SK-N-SH (cell line): ENCODE measurements around the gene ROBO1. TPM values are rescaled to one million over a fixed set of nuclear protein-coding genes. Genes with fewer than 3 reads are reported as not detected.

Source experiments
- CTCF ChIA-PET: fragments of 300-600, 350-600 bp; formaldehyde crosslinking; extraction: SDS; loops from one replicate; lab custom pipeline; 2021; lab: Yijun Ruan, JAX
- POLR2A ChIA-PET: fragments of 350-600 bp; sonication (Branson Sonifier 250); formaldehyde crosslinking; extraction: SDS; loops from one replicate; lab custom pipeline; 2020; ENCODE audit warnings: antibody characterized with exemption, inconsistent platforms; lab: Yijun Ruan, JAX
- DNase-seq: peaks from one replicate; pipeline ENCODE4 v3.0.0; 2012
- H2AFZ ChIP-seq: fragments of 200-600 bp; sonication (generic); 2 replicates; pipeline ENCODE4 v1.8.1; 2016; ENCODE audit warnings: antibody characterized with exemption, mild to moderate bottlenecking, low read depth
- H3F3A ChIP-seq: fragments of 200-600 bp; sonication (generic); replicated peaks from 2 replicates; pipeline ENCODE3; 2016; ENCODE audit warnings: antibody characterized with exemption, mild to moderate bottlenecking; ENCODE audit not compliant: insufficient read depth
- H3K27ac ChIP-seq, 2 experiments: fragments of 200-500 bp in 1 of 2; fragments of 200-600 bp in 1 of 2; sonication (Bioruptor generic) in 1 of 2; sonication (generic), shearing (Covaris generic) in 1 of 2; 2 replicates each; pipeline versions ENCODE4 v1.5.1 to v1.6.1; 2014 to 2016; ENCODE audit warnings: low read depth in 2 of 2, inconsistent platforms in 1 of 2, low read length in 1 of 2, mild to moderate bottlenecking in 1 of 2, mixed read lengths in 1 of 2
- H3K27me3 ChIP-seq: fragments of 200-600 bp; sonication (generic), shearing (Covaris generic); 2 replicates; pipeline ENCODE4 v1.6.1; 2016; ENCODE audit warnings: mixed run types; ENCODE audit not compliant: insufficient read depth
- H3K36me3 ChIP-seq, 2 experiments: fragments of 200-500 bp in 1 of 2; fragments of 200-600 bp in 1 of 2; sonication (Bioruptor generic) in 1 of 2; sonication (generic) in 1 of 2; replicated peaks in 1 of 2; 2 replicates each; pipeline versions ENCODE3 to v1.5.1; 2014 to 2016; ENCODE audit warnings: low read length in 1 of 2, mild to moderate bottlenecking in 1 of 2; ENCODE audit not compliant: insufficient read depth in 2 of 2, control insufficient read depth in 1 of 2
- H3K4me1 ChIP-seq, 2 experiments: fragments of 200-500 bp in 1 of 2; fragments of 200-600 bp in 1 of 2; sonication (Bioruptor generic) in 1 of 2; sonication (generic), shearing (Covaris generic) in 1 of 2; 2 replicates each; pipeline versions ENCODE4 v1.5.1 to v1.6.1; 2014 to 2016; ENCODE audit warnings: low read depth in 1 of 2, low read length in 1 of 2, mixed run types in 1 of 2; ENCODE audit not compliant: insufficient read depth in 2 of 2, control insufficient read depth in 1 of 2
- H3K4me2 ChIP-seq: fragments of 200-600 bp; sonication (generic), shearing (Covaris generic); 2 replicates; pipeline ENCODE4 v1.6.1; 2017; ENCODE audit warnings: mixed run types
- H3K4me3 ChIP-seq, 2 experiments: fragments of 200-500 bp in 1 of 2; fragments of 200-600 bp in 1 of 2; sonication (Bioruptor generic) in 1 of 2; sonication (generic), shearing (Covaris generic) in 1 of 2; 2 replicates each; pipeline versions ENCODE4 v1.5.1 to v1.8.1; 2014 to 2016; ENCODE audit warnings: low read depth in 2 of 2, inconsistent platforms in 1 of 2, low read length in 1 of 2, mild to moderate bottlenecking in 1 of 2, mixed read lengths in 1 of 2, moderate library complexity in 1 of 2
- H3K79me2 ChIP-seq: fragments of 200-600 bp; sonication (generic); 2 replicates; pipeline ENCODE4 v1.8.1; 2017; ENCODE audit warnings: mild to moderate bottlenecking; ENCODE audit not compliant: insufficient read depth
- H3K9ac ChIP-seq: fragments of 200-600 bp; sonication (generic); 2 replicates; pipeline ENCODE4 v1.6.1; 2017; ENCODE audit warnings: mixed run types
- H3K9me2 ChIP-seq: fragments of 200-600 bp; sonication (generic); 2 replicates; pipeline ENCODE4 v1.6.1; 2017; ENCODE audit warnings: mixed run types
- H3K9me3 ChIP-seq: fragments of 200-600 bp; sonication (generic); 2 replicates; pipeline ENCODE4 v1.6.1; 2017; ENCODE audit warnings: mixed run types, mild to moderate bottlenecking, moderate library complexity
- H4K20me1 ChIP-seq: fragments of 200-600 bp; sonication (generic); 2 replicates; pipeline ENCODE4 v1.6.1; 2017; ENCODE audit warnings: mild to moderate bottlenecking, mixed run types; ENCODE audit not compliant: insufficient read depth
- EP300 ChIP-seq, 2 experiments: IDR thresholded peaks; 2 replicates each; pipeline versions ENCODE4 v1.4.0 to v1.6.1; 2012; ENCODE audit warnings: borderline replicate concordance in 1 of 2, low read depth in 1 of 2, low read length in 1 of 2
- FOSL2 ChIP-seq: IDR thresholded peaks from 2 replicates; pipeline ENCODE4 v1.4.0; 2012; ENCODE audit warnings: low read depth, mild to moderate bottlenecking, moderate library complexity, borderline replicate concordance
- FOXJ3 ChIP-seq: sonication (generic); formaldehyde crosslinking; IDR thresholded peaks from 2 replicates; pipeline ENCODE4 v1.5.1; 2020; ENCODE audit warnings: mild to moderate bottlenecking, missing genetic modification reagents
- FOXM1 ChIP-seq: IDR thresholded peaks from 2 replicates; pipeline ENCODE4 v1.4.0; 2012; ENCODE audit warnings: low read depth, mild to moderate bottlenecking
- JUND ChIP-seq: IDR thresholded peaks from 2 replicates; pipeline ENCODE4 v1.4.0; 2012
- POLR2AphosphoS5 ChIP-seq: IDR thresholded peaks from 2 replicates; pipeline ENCODE4 v1.6.1; 2012; ENCODE audit warnings: low read depth, low read length
- RCOR1 ChIP-seq: fragments of 150-350 bp; IDR thresholded peaks from 2 replicates; pipeline ENCODE4 v1.6.1; 2017; ENCODE audit warnings: antibody characterized with exemption, low read length
- RFX5 ChIP-seq: IDR thresholded peaks from 2 replicates; pipeline ENCODE4 v1.6.1; 2012; ENCODE audit warnings: mild to moderate bottlenecking, improper control_type of control experiment, low read length
- TAF1 ChIP-seq: IDR thresholded peaks from 2 replicates; pipeline ENCODE4 v1.6.1; 2012; ENCODE audit warnings: low read depth, mild to moderate bottlenecking, low read length, moderate library complexity, borderline replicate concordance
- TEAD4 ChIP-seq: IDR thresholded peaks from 2 replicates; pipeline ENCODE4 v1.4.0; 2012; ENCODE audit warnings: mild to moderate bottlenecking, borderline replicate concordance; ENCODE audit not compliant: insufficient read depth
- YY1 ChIP-seq: IDR thresholded peaks from 2 replicates; pipeline ENCODE4 v1.4.0; 2012; ENCODE audit warnings: low read depth, mild to moderate bottlenecking
- WGBS: methylation state at CpG from one replicate; pipeline ENCODE4 v1.1.6; 2017; ENCODE audit warnings: low lambda C conversion rate; 5-methylcytosine and 5-hydroxymethylcytosine counted together
- polyA plus RNA-seq, 3 experiments: library from polyadenylated mRNA; depleted of rRNA; stranded (reverse); fragments of >200 nt; gene quantifications; 2 replicates each; pipeline ENCODE4 v1.2.3, GENCODE V29; 2012
- TF ChIP-seq, protein P1 (sequence below): IDR thresholded peaks from 2 replicates; pipeline ENCODE4 v1.4.0; 2012; ENCODE audit warnings: low read depth, borderline replicate concordance
- TF ChIP-seq, protein P2 (sequence below): fragments of 150-350 bp; IDR thresholded peaks from 2 replicates; pipeline ENCODE4 v1.6.1; 2016; ENCODE audit warnings: mild to moderate bottlenecking, low read depth, low read length

The ROBO1 gene
- polyA plus RNA-seq, 1 of the 3 experiments (the other 2 are of a cell fraction) = 22.7 TPM

DNA sequence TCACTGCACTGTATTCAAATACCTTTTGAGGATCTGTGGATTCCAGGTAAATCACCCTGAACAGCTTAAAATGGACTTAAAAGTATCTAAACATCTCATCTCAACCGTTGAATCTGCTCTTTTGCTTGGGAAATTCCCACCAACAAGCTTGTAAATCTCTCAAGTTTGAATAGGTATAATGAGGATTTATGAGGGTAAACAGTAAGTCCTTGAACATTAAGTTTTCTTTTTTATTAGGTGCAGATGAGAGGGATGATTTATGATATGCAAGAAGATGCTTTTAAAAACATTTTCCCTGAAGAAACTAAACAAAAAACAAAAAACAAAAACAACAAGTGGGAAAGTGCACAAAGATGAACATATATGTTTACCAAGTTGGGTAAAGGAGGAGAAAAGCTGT is 290.6 kb downstream of the ROBO1 start:
- Histone ChIP-seq H3K4me2 (no peak overlapping the region), H2AFZ (no peak overlapping the region), H3K27ac (no peak overlapping the region), H3K9me2 (no peaks in the 10 kb centered on the region), H3K9me3 (no peaks in the 10 kb centered on the region), H3F3A (no peaks in the 10 kb centered on the region), H3K9ac (no peak overlapping the region), H3K36me3 (no peaks in the 10 kb centered on the region), H3K4me3 (no peak overlapping the region), H3K27me3 (no peaks in the 10 kb centered on the region), H3K79me2 (no peaks in the 10 kb centered on the region), H4K20me1 (no peaks in the 10 kb centered on the region), H3K4me1 (no peaks in the 10 kb centered on the region)
- POLR2A ChIA-PET = no interaction called here
- CTCF ChIA-PET = no interaction called here
- TF ChIP-seq RFX5 = no peak
- TF ChIP-seq, protein P1, sequence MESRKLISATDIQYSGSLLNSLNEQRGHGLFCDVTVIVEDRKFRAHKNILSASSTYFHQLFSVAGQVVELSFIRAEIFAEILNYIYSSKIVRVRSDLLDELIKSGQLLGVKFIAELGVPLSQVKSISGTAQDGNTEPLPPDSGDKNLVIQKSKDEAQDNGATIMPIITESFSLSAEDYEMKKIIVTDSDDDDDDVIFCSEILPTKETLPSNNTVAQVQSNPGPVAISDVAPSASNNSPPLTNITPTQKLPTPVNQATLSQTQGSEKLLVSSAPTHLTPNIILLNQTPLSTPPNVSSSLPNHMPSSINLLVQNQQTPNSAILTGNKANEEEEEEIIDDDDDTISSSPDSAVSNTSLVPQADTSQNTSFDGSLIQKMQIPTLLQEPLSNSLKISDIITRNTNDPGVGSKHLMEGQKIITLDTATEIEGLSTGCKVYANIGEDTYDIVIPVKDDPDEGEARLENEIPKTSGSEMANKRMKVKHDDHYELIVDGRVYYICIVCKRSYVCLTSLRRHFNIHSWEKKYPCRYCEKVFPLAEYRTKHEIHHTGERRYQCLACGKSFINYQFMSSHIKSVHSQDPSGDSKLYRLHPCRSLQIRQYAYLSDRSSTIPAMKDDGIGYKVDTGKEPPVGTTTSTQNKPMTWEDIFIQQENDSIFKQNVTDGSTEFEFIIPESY = no peak
- TF ChIP-seq YY1 = no peak
- TF ChIP-seq TAF1 = no peak
- TF ChIP-seq EP300 (IDR thresholded peaks at IDR 0.05; ENCODE audit: borderline replicate concordance in 1 of 2, low read depth in 1 of 2, low read length in 1 of 2) = no peak
- TF ChIP-seq FOSL2 = no peak
- TF ChIP-seq, protein P2, sequence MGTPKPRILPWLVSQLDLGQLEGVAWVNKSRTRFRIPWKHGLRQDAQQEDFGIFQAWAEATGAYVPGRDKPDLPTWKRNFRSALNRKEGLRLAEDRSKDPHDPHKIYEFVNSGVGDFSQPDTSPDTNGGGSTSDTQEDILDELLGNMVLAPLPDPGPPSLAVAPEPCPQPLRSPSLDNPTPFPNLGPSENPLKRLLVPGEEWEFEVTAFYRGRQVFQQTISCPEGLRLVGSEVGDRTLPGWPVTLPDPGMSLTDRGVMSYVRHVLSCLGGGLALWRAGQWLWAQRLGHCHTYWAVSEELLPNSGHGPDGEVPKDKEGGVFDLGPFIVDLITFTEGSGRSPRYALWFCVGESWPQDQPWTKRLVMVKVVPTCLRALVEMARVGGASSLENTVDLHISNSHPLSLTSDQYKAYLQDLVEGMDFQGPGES = no peak
- no peak for DNase-seq
- 0% methylated on average over 1 of the region's 1 CpG for WGBS

DNA sequence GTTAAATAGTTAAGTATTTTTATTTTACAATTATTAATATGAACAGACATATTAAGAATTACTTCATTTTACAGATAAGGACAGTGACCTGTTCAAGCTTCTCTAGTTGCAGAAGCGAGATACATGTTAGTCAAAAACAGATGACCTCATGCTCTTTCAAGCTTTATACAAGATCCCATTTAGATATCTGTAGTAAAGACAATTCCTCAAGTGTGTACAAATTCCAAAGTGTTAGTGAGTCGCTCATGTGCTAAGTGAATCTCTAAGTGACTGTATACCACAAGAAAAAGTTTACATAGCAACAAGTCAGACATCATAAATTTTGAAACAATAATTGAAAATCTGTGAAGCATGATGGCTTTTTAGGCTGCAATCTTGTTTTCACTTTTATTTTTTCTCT is 293.8 kb downstream of the ROBO1 start:
- H3K4me2 ChIP-seq = no peak overlapping the region
- CTCF ChIA-PET = no interaction called here
- 56% methylated on average over 2 of the region's 2 CpGs for WGBS
- no peaks in the 10 kb centered on the region for H3K4me1 ChIP-seq
- no peaks in the 10 kb centered on the region for H4K20me1 ChIP-seq
- DNase-seq = no peak
- no peaks in the 10 kb centered on the region for H3K27me3 ChIP-seq
- H3K9ac ChIP-seq = no peak overlapping the region
- no peaks in the 10 kb centered on the region for H3K9me3 ChIP-seq
- TF ChIP-seq, protein P2 = no peak
- TF ChIP-seq JUND (no peak), RCOR1 (no peak), TEAD4 (no peak), FOXJ3 (no peak), POLR2AphosphoS5 (no peak), FOXM1 (no peak)
- no peaks in the 10 kb centered on the region for H3K9me2 ChIP-seq
- no peak overlapping the region for H3K4me3 ChIP-seq
- no peaks in the 10 kb centered on the region for H3F3A ChIP-seq
- no peak overlapping the region for H2AFZ ChIP-seq
- POLR2A ChIA-PET = no interaction called here
- H3K27ac ChIP-seq = no peak overlapping the region; a peak in 1 of 4 replicates
- H3K79me2 ChIP-seq = no peaks in the 10 kb centered on the region
- no peaks in the 10 kb centered on the region for H3K36me3 ChIP-seq
